ENCODE measurements around the gene HCST.

The HCST gene, protein sequence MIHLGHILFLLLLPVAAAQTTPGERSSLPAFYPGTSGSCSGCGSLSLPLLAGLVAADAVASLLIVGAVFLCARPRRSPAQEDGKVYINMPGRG

DNA sequence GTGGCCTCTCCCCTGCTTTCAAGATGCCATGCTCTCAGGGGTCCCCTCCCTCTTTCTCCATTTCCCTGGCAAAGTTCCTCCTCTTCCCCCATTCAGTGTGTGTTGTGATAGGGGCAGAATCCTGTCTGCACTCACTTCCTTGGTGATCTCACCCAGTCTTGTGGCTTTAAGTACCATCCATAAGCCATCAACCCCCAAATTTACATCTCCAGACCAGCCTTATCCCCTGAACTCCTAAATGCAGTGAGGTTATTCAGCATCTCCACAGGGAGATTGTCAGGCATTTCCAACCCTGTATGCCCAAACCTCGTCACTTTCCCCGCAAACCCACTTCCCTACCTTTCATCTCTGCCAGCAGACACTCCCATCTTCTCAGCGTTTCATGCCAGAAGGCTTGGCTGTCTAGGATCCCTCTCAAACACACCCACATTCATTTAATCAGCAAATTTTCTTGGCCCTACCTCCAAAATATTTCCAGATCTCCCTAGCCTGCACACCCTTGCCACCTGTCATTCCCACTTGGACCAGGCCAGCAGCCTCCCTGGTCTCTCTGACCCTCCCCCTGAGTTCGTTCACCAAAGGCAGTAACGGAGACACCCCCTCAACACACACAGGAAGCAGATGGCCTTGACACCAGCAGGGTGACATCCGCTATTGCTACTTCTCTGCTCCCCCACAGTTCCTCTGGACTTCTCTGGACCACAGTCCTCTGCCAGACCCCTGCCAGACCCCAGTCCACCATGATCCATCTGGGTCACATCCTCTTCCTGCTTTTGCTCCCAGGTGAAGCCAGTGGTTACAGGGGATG lies at the start of gene HCST:
HCST (plus strand) TSS at position 676 of the 808 bp plus-strand sequence; CDS start at position 741, 65 bp downstream.
- no peak for TF ChIP-seq POLR2A (IDR thresholded peaks at IDR 0.05; ENCODE audit: low read depth, low read length)
- DNase-seq (ENCODE audit: insufficient read length, low spot score) (peak; percentile 56), FAIRE-seq (peak; percentile 52)

- no peak for TF ChIP-seq POLR2A (IDR thresholded peaks at IDR 0.05; ENCODE audit: low read depth, low read length)
- DNase-seq (ENCODE audit: insufficient read length, low spot score) (no peak), FAIRE-seq (no peak)
Observed at GRCh38 chr19:35853038-35853756, 49.1 kb upstream of the HCST start.

GRCh38 chr19:35856546-35857149 lies 45.7 kb upstream of the HCST start, which contains the start of gene KIRREL2:
KIRREL2 (plus strand) TSS chr19:35856911; CDS start chr19:35857120, 209 bp downstream.
- FAIRE-seq (no peak), DNase-seq (ENCODE audit: insufficient read length, low spot score) (no peak)
- TF ChIP-seq POLR2A (IDR thresholded peaks at IDR 0.05; ENCODE audit: low read depth, low read length) = no peak

DNA sequence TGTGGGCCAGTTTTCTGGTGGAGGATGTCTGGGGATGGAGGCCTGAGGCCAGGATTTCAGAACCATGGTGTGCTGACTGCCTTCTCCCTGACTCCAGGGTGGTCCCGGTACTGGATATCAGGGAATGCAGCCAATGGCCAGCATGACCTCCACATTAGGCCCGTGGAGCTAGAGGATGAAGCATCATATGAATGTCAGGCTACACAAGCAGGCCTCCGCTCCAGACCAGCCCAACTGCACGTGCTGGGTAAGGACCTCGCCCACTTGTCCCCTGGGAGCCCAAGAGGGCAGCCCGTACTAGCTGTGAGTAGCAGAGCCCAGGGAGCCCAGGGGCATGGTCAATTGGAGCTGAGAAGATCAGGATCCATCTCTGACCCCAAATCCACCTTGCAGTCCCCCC lies 44.0 kb upstream of the HCST start:
- TF ChIP-seq POLR2A (IDR thresholded peaks at IDR 0.05; ENCODE audit: low read depth, low read length) = no peak
- FAIRE-seq (no peak), DNase-seq (ENCODE audit: insufficient read length, low spot score) (no peak)

- no peak for TF ChIP-seq POLR2A (IDR thresholded peaks at IDR 0.05; ENCODE audit: low read depth, low read length)
- no peak for DNase-seq (ENCODE audit: insufficient read length, low spot score)
- FAIRE-seq = no peak
Observed at GRCh38 chr19:35859414-35859813, 42.9 kb upstream of the HCST start.

- no peak for DNase-seq (ENCODE audit: insufficient read length, low spot score)
- no peak for FAIRE-seq
- no peak for TF ChIP-seq POLR2A (IDR thresholded peaks at IDR 0.05; ENCODE audit: low read depth, low read length)
Observed at GRCh38 chr19:35860436-35860817, 41.9 kb upstream of the HCST start.

- FAIRE-seq = no peak
- TF ChIP-seq POLR2A (IDR thresholded peaks at IDR 0.05; ENCODE audit: low read depth, low read length) = no peak
- DNase-seq (ENCODE audit: insufficient read length, low spot score) = no peak
Observed at GRCh38 chr19:35860818-35861639, 41.3 kb upstream of the HCST start.

GRCh38 chr19:35861640-35862160 lies 40.6 kb upstream of the HCST start:
- DNase-seq (ENCODE audit: insufficient read length, low spot score) (no peak), FAIRE-seq (no peak)
- no peak for TF ChIP-seq POLR2A (IDR thresholded peaks at IDR 0.05; ENCODE audit: low read depth, low read length)

GRCh38 chr19:35862528-35862927 lies 39.8 kb upstream of the HCST start:
- DNase-seq (ENCODE audit: insufficient read length, low spot score) (no peak), FAIRE-seq (no peak)
- TF ChIP-seq POLR2A (IDR thresholded peaks at IDR 0.05; ENCODE audit: low read depth, low read length) = no peak

DNA sequence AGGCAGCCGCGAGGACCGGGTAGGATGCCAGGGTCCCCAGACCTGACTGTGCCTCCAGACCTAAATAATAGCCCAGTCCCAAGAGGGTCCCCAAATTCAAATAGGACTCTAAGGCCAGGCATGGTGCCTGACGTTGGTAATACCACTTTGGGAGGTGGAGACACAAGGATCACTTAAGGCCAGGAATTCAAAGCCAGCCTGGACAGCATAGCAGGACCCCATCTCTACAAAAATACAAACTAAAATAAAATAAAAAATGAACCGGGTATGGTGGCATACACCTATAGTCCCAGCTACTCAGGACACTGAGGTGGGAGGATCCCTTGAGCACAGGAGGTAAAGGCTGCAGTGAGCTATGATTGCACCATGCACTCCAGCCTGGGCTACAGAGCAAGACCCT lies 39.3 kb upstream of the HCST start:
- TF ChIP-seq POLR2A (IDR thresholded peaks at IDR 0.05; ENCODE audit: low read depth, low read length) = no peak
- DNase-seq (ENCODE audit: insufficient read length, low spot score) (no peak), FAIRE-seq (no peak)

DNA sequence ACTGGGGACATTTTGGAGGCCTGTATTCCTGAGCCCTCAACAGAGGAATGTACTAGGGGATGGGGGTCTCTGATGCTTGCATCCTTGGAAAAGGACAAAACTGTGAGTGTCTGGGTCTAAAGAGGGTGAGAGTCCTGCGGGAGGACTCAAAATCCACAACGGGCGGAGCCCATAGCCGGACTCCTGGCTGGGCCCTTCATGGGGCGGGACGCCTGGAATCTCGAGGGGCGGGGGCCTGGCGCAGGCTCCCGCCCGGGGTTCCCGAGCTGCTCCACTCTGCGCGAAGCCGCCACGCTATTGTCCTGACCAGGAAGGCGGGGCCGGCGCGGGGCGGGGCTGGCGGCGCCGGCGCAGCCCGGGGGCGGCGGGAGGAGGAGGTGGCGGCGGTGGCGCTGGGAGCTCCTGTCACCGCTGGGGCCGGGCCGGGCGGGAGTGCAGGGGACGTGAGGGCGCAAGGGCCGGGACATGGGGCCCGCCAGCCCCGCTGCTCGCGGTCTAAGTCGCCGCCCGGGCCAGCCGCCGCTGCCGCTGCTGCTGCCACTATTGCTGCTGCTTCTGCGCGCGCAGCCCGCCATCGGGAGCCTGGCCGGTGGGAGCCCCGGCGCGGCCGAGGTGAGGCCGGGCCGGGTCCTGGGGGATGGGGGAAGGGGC lies 34.0 kb upstream of the HCST start, which contains the start of gene APLP1:
APLP1 (plus strand) TSS at position 403 of the 651 bp plus-strand sequence; CDS start at position 466, 63 bp downstream.
- peak; percentile 82 for DNase-seq (ENCODE audit: insufficient read length, low spot score)
- no peak for FAIRE-seq

GRCh38 chr19:35868823-35869326 lies 33.5 kb upstream of the HCST start:
- FAIRE-seq (no peak), DNase-seq (ENCODE audit: insufficient read length, low spot score) (no peak)
- TF ChIP-seq POLR2A (IDR thresholded peaks at IDR 0.05; ENCODE audit: low read depth, low read length) = no peak

More for the DNA sequence above, 34.0 kb upstream of the HCST start, which contains the start of gene APLP1:
- TF ChIP-seq POLR2A (IDR thresholded peaks at IDR 0.05; ENCODE audit: low read depth, low read length) = peak; percentile 37; the same call in 1 of the 2 replicates

All from H54 (cell line).